Activated naive CD4-positive, alpha-beta T cell treated with anti-CD3 and anti-CD28 coated beads, Interleukin-2, amount 50 U/mL, for 72 hours (primary cell): ENCODE results near the gene IKBKE. TPM values are rescaled to one million over a fixed set of nuclear protein-coding genes. Genes with fewer than 3 reads are reported as not detected.

Experiments
- ATAC-seq, 2 donors: fragments of 150-1000 bp; cut with Tn5 transposase; 2 replicates each; pipeline ENCODE4 v1.10.0; 2021; ENCODE audit warnings: mild to moderate bottlenecking in 2 of 2, moderate library complexity in 2 of 2
- DNase-seq, 2 donors: peaks; one replicate each; pipeline ENCODE4 v3.0.0; 2021 to 2022; ENCODE audit warnings: low spot score in 2 of 2
- H3K27ac Mint-ChIP-seq, 2 donors: one replicate each; pipeline ENCODE4 v1.8.0; 2022; ENCODE audit warnings: mild to moderate bottlenecking in 2 of 2, mixed read lengths in 2 of 2
- H3K36me3 Mint-ChIP-seq, 2 donors: one replicate each; pipeline ENCODE4 v1.8.0; 2022; ENCODE audit warnings: mixed read lengths in 2 of 2
- H3K9me3 Mint-ChIP-seq, 2 donors: one replicate each; pipeline ENCODE4 v1.8.0; 2022; ENCODE audit warnings: mixed read lengths in 2 of 2
- total RNA-seq, 2 donors: library from RNA; stranded (reverse); gene quantifications; one replicate each; pipeline ENCODE4 v1.2.3, GENCODE V29; 2022

The IKBKE gene
- total RNA-seq, result 10 to 100 TPM in 1 of 2 donors, 1 to 10 TPM in 1; 4.5 to 40.7 TPM

- ATAC-seq (peak; percentile 20 to 65), DNase-seq (peak in 1 of 2 donors; percentile 56)
- H3K9me3 Mint-ChIP-seq, result no peaks in the 10 kb centered on the region
- peak within 1 kb of the TSS; percentile 90 to 91 for H3K27ac Mint-ChIP-seq
- peaks cover 0 to 36% of the 10 kb centered on the region in 2 donors for H3K36me3 Mint-ChIP-seq
Observed at GRCh38 chr1:206469933-206470691, at the start of gene IKBKE. Gene IKBKE, plus strand, starts transcription at chr1:206470476. Its CDS starts 2,752 bp downstream, at chr1:206473228.

GRCh38 chr1:206421616-206422340, 48.5 kb upstream of the IKBKE start:
- Mint-ChIP-seq H3K9me3 (no peaks in the 10 kb centered on the region), H3K36me3 (peaks cover 5 to 7% of the 10 kb centered on the region in 2 donors), H3K27ac (no peak overlapping the region)
- no peak for DNase-seq
- no peak for ATAC-seq

- ATAC-seq, result no peak
- no peak overlapping the region for H3K27ac Mint-ChIP-seq
- peaks cover 5 to 6% of the 10 kb centered on the region in 2 donors for H3K36me3 Mint-ChIP-seq
- no peak for DNase-seq
- H3K9me3 Mint-ChIP-seq, result no peaks in the 10 kb centered on the region
Observed at GRCh38 chr1:206422525-206422924, 47.8 kb upstream of the IKBKE start.

- H3K9me3 Mint-ChIP-seq, result no peaks in the 10 kb centered on the region
- ATAC-seq (no peak), DNase-seq (no peak)
- H3K27ac Mint-ChIP-seq, result no peak overlapping the region
- H3K36me3 Mint-ChIP-seq, result no peaks in the 10 kb centered on the region
Observed at GRCh38 chr1:206427291-206427690, 43.0 kb upstream of the IKBKE start.

- Mint-ChIP-seq H3K36me3 (no peaks in the 10 kb centered on the region), H3K27ac (no peak overlapping the region), H3K9me3 (no peaks in the 10 kb centered on the region)
- no peak for ATAC-seq
- DNase-seq, result no peak
Observed at GRCh38 chr1:206429421-206429820, 40.9 kb upstream of the IKBKE start.

- peak; percentile 86 to 96 for ATAC-seq
- Mint-ChIP-seq H3K9me3 (no peaks in the 10 kb centered on the region), H3K27ac (no peak overlapping the region), H3K36me3 (no peaks in the 10 kb centered on the region)
- no peak for DNase-seq
Observed at GRCh38 chr1:206430031-206430983, 40.0 kb upstream of the IKBKE start.

GRCh38 chr1:206435445-206435844, 34.8 kb upstream of the IKBKE start:
- no peaks in the 10 kb centered on the region for H3K9me3 Mint-ChIP-seq
- no peaks in the 10 kb centered on the region for H3K36me3 Mint-ChIP-seq
- ATAC-seq (peak; percentile 53 to 93), DNase-seq (no peak)
- H3K27ac Mint-ChIP-seq, result no peak overlapping the region

- Mint-ChIP-seq H3K27ac (no peak overlapping the region), H3K36me3 (no peaks in the 10 kb centered on the region), H3K9me3 (no peaks in the 10 kb centered on the region)
- DNase-seq, result no peak
- ATAC-seq, result no peak
Observed at GRCh38 chr1:206438554-206438953, 31.7 kb upstream of the IKBKE start.

GRCh38 chr1:206439205-206439604, 31.1 kb upstream of the IKBKE start:
- DNase-seq, result no peak

GRCh38 chr1:206441336-206441967, 28.8 kb upstream of the IKBKE start:
- Mint-ChIP-seq H3K9me3 (no peaks in the 10 kb centered on the region), H3K27ac (no peak overlapping the region), H3K36me3 (no peaks in the 10 kb centered on the region)
- no peak for ATAC-seq
- no peak for DNase-seq

More at GRCh38 chr1:206439205-206439604, 31.1 kb upstream of the IKBKE start:
- no peaks in the 10 kb centered on the region for H3K9me3 Mint-ChIP-seq
- no peak overlapping the region for H3K27ac Mint-ChIP-seq
- H3K36me3 Mint-ChIP-seq, result no peaks in the 10 kb centered on the region
- no peak for ATAC-seq

- no peak for DNase-seq
- peak; percentile 64 to 79 for ATAC-seq
- no peaks in the 10 kb centered on the region for H3K36me3 Mint-ChIP-seq
Observed at GRCh38 chr1:206442101-206442500, 28.2 kb upstream of the IKBKE start.

GRCh38 chr1:206445116-206445515, 25.2 kb upstream of the IKBKE start:
- Mint-ChIP-seq H3K27ac (no peak overlapping the region), H3K36me3 (no peaks in the 10 kb centered on the region), H3K9me3 (no peaks in the 10 kb centered on the region)
- DNase-seq (no peak), ATAC-seq (no peak)

More at GRCh38 chr1:206442101-206442500, 28.2 kb upstream of the IKBKE start:
- Mint-ChIP-seq H3K9me3 (no peaks in the 10 kb centered on the region), H3K27ac (no peak overlapping the region)

- Mint-ChIP-seq H3K9me3 (no peaks in the 10 kb centered on the region), H3K36me3 (no peaks in the 10 kb centered on the region), H3K27ac (peak overlapping the region in 1 of 2 donors; percentile 17)
- ATAC-seq (no peak), DNase-seq (no peak)
Observed at GRCh38 chr1:206445911-206446356, 24.3 kb upstream of the IKBKE start.

GRCh38 chr1:206446688-206447421, 23.4 kb upstream of the IKBKE start:
- Mint-ChIP-seq H3K27ac (peak overlapping the region in 1 of 2 donors; percentile 17), H3K36me3 (no peaks in the 10 kb centered on the region), H3K9me3 (no peaks in the 10 kb centered on the region)
- DNase-seq (no peak), ATAC-seq (no peak)

GRCh38 chr1:206447422-206447765, 22.9 kb upstream of the IKBKE start:
- DNase-seq, result no peak
- no peak for ATAC-seq
- Mint-ChIP-seq H3K36me3 (no peaks in the 10 kb centered on the region), H3K27ac (no peak overlapping the region), H3K9me3 (no peaks in the 10 kb centered on the region)

GRCh38 chr1:206447792-206448191, 22.5 kb upstream of the IKBKE start:
- Mint-ChIP-seq H3K27ac (no peak overlapping the region), H3K9me3 (no peaks in the 10 kb centered on the region), H3K36me3 (no peaks in the 10 kb centered on the region)
- ATAC-seq (no peak), DNase-seq (no peak)
